GM23338 (cell line): Measurements from ENCODE around the gene GNPTAB. TPM values are rescaled to one million over a fixed set of nuclear protein-coding genes. Genes with fewer than 3 reads are reported as not detected.

ENCODE experiments used
- ATAC-seq: fragments of 200-7000 bp; cut with Tn5 transposase; 3 replicates; pipeline ENCODE4 v1.9.1; 2020
- DNase-seq: peaks from one replicate; pipeline ENCODE4 v3.0.0-alpha.2; 2015; ENCODE audit warnings: low spot score
- H2AFZ ChIP-seq: fragments of 200-600 bp; sonication (generic); 2 replicates; pipeline ENCODE4 v1.8.0; 2016; ENCODE audit warnings: antibody characterized with exemption, mild to moderate bottlenecking, moderate library complexity
- H3F3A ChIP-seq: fragments of 200-600 bp; sonication (generic); replicated peaks from 2 replicates; pipeline ENCODE4 v1.8.0; 2017; ENCODE audit warnings: antibody characterized with exemption, mixed run types, low read depth
- H3K27ac ChIP-seq: fragments of 200-600 bp; sonication (generic); 2 replicates; pipeline ENCODE4 v1.6.1; 2016; ENCODE audit warnings: low read depth
- H3K27me3 ChIP-seq: fragments of 200-600 bp; sonication (generic); 2 replicates; pipeline ENCODE4 v1.8.0; 2016; ENCODE audit warnings: mild to moderate bottlenecking, mixed run types, moderate library complexity; ENCODE audit not compliant: insufficient read depth
- H3K36me3 ChIP-seq: fragments of 200-600 bp; sonication (generic); 2 replicates; pipeline ENCODE4 v1.8.0; 2016; ENCODE audit warnings: mild to moderate bottlenecking; ENCODE audit not compliant: insufficient read depth
- H3K4me1 ChIP-seq: fragments of 200-600 bp; sonication (generic); 2 replicates; pipeline ENCODE4 v1.8.0; 2016; ENCODE audit warnings: mild to moderate bottlenecking, moderate library complexity; ENCODE audit not compliant: insufficient read depth
- H3K4me2 ChIP-seq: fragments of 200-600 bp; sonication (generic); 2 replicates; pipeline ENCODE4 v1.7.1; 2017; ENCODE audit warnings: mixed run types
- H3K4me3 ChIP-seq: fragments of 200-600 bp; sonication (generic); 2 replicates; pipeline ENCODE4 v1.6.1; 2016; ENCODE audit warnings: mixed run types
- H3K79me2 ChIP-seq: fragments of 200-600 bp; sonication (generic); replicated peaks from 2 replicates; pipeline ENCODE4 v1.8.0; 2017; ENCODE audit warnings: mild to moderate bottlenecking; ENCODE audit not compliant: insufficient read depth
- H3K9me2 ChIP-seq: fragments of 200-600 bp; sonication (generic); 2 replicates; pipeline ENCODE4 v1.8.0; 2017; ENCODE audit not compliant: insufficient read depth
- H4K20me1 ChIP-seq: fragments of 200-600 bp; sonication (generic); replicated peaks from 2 replicates; pipeline ENCODE4 v1.8.0; 2017; ENCODE audit warnings: mild to moderate bottlenecking; ENCODE audit not compliant: insufficient read depth
- H3K27ac Mint-ChIP-seq: 2 replicates; pipeline ENCODE4 v1.8.0; 2020; ENCODE audit warnings: inconsistent platforms, mild to moderate bottlenecking, moderate library complexity, mixed read lengths
- H3K27me3 Mint-ChIP-seq: 3 replicates; pipeline ENCODE4 v1.8.0; 2022; ENCODE audit warnings: low read depth, mild to moderate bottlenecking, moderate library complexity, mixed read lengths, inconsistent platforms; ENCODE audit not compliant: insufficient read depth, poor library complexity
- H3K36me3 Mint-ChIP-seq: 3 replicates; pipeline ENCODE4 v1.8.0; 2021; ENCODE audit warnings: low read depth, mild to moderate bottlenecking, inconsistent platforms, moderate library complexity, mixed read lengths
- H3K4me1 Mint-ChIP-seq: 3 replicates; pipeline ENCODE4 v1.8.0; 2020; ENCODE audit warnings: mild to moderate bottlenecking, inconsistent platforms, mixed read lengths
- H3K4me3 Mint-ChIP-seq: 3 replicates; pipeline ENCODE4 v1.8.0; 2021; ENCODE audit warnings: moderate library complexity, mild to moderate bottlenecking, inconsistent platforms, mixed read lengths
- H3K9me3 Mint-ChIP-seq: 3 replicates; pipeline ENCODE4 v1.8.0; 2020; ENCODE audit warnings: moderate library complexity, mild to moderate bottlenecking, inconsistent platforms, mixed read lengths
- ETS1 ChIP-seq: IDR thresholded peaks from 2 replicates; pipeline ENCODE4 v1.6.1; 2016; ENCODE audit warnings: antibody characterized with exemption
- EZH2 ChIP-seq: fragments of 200-600 bp; sonication (generic); IDR thresholded peaks from one replicate; pipeline ENCODE4 v1.8.0; 2017; ENCODE audit warnings: antibody characterized with exemption, mild to moderate bottlenecking, low read depth; ENCODE audit not compliant: unreplicated experiment
- JUNB ChIP-seq: IDR thresholded peaks from one replicate; pipeline ENCODE4 v1.6.1; 2016; ENCODE audit warnings: antibody characterized with exemption; ENCODE audit not compliant: unreplicated experiment
- NANOG ChIP-seq: IDR thresholded peaks from 2 replicates; pipeline ENCODE4 v1.6.1; 2016; ENCODE audit warnings: antibody characterized with exemption, borderline replicate concordance
- POLR2AphosphoS5 ChIP-seq: IDR thresholded peaks from 2 replicates; pipeline ENCODE4 v1.6.1; 2016; ENCODE audit warnings: antibody characterized with exemption, low read depth
- STAT1 ChIP-seq: IDR thresholded peaks from one replicate; pipeline ENCODE4 v1.6.1; 2016; ENCODE audit warnings: antibody characterized with exemption; ENCODE audit not compliant: unreplicated experiment
- ZNF114 ChIP-seq: fragments of 250-450 bp; sonication (Bioruptor Pico); IDR thresholded peaks from 2 replicates; pipeline ENCODE4 v1.5.0; 2020; ENCODE audit warnings: mild to moderate bottlenecking, moderate library complexity
- ZNF331 ChIP-seq: fragments of 250-450 bp; sonication (Bioruptor Pico); IDR thresholded peaks from 2 replicates; pipeline ENCODE4 v1.5.0; 2020; ENCODE audit warnings: low read depth, mild to moderate bottlenecking, moderate library complexity
- polyA plus RNA-seq: library from polyadenylated mRNA; unstranded; fragments of >200 nt; fragmentation: Nextera tagmentation; extraction: Ambion mirVana; gene quantifications from 2 replicates; pipeline ENCODE4 v1.2.1, GENCODE V29; 2016
- total RNA-seq: library from RNA; depleted of rRNA; stranded (reverse); fragments of >200 nt; shearing (Covaris generic); gene quantifications from 2 replicates; pipeline ENCODE4 v1.2.3, GENCODE V29; 2014
- TF ChIP-seq, protein P1 (sequence below): IDR thresholded peaks from one replicate; pipeline ENCODE4 v1.6.1; 2018; ENCODE audit warnings: antibody characterized with exemption; ENCODE audit not compliant: unreplicated experiment
- TF ChIP-seq, protein P2 (sequence below), 2 experiments: fragments of 200-600 bp in 1 of 2; sonication (generic) in 1 of 2; conservative IDR thresholded peaks; 2 replicates each; pipeline versions ENCODE4 v1.5.1 to v1.6.1; 2016 to 2017; ENCODE audit warnings: antibody characterized with exemption in 2 of 2, low read depth in 2 of 2, mild to moderate bottlenecking in 2 of 2, moderate library complexity in 1 of 2

The GNPTAB gene
- total and polyA plus RNA-seq, 2 experiments from 2014 or later: 23.6 to 58.3 TPM

DNA sequence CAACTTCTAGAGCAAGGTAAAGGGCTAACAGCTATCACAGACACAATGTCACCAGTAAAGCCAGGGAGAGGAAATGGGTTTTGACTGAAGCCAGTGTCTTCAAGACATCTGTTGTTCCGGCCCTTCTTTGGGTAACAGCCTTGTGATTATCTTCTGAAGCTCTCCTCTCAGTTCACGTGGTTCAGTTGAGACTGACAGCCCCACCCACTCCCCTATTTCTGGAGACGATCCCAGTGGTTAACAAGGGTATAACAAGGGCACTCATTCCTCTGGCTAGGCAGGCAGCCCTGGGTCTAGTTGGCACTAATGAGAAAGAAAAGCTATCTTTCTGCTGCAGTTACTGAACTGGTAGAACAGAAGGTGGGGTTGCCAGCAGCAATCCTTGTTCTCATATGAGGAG, 6.9 kb downstream of the GNPTAB start:
- peaks cover 57% of the 10 kb centered on the region for H3K4me1 ChIP-seq
- Mint-ChIP-seq H3K36me3 (peaks cover 12% of the 10 kb centered on the region), H3K27ac (peak overlapping the region; percentile 86), H3K27me3 (no peaks in the 10 kb centered on the region), H3K4me3 (no peak overlapping the region; the same call in 2 of the 3 replicates), H3K9me3 (peaks cover 6% of the 10 kb centered on the region), H3K4me1 (peaks cover 48% of the 10 kb centered on the region)
- TF ChIP-seq POLR2AphosphoS5 (no peak), ZNF331 (CRISPR knock-in tag) (no peak), NANOG (no peak), JUNB (no peak)
- TF ChIP-seq, protein P1, sequence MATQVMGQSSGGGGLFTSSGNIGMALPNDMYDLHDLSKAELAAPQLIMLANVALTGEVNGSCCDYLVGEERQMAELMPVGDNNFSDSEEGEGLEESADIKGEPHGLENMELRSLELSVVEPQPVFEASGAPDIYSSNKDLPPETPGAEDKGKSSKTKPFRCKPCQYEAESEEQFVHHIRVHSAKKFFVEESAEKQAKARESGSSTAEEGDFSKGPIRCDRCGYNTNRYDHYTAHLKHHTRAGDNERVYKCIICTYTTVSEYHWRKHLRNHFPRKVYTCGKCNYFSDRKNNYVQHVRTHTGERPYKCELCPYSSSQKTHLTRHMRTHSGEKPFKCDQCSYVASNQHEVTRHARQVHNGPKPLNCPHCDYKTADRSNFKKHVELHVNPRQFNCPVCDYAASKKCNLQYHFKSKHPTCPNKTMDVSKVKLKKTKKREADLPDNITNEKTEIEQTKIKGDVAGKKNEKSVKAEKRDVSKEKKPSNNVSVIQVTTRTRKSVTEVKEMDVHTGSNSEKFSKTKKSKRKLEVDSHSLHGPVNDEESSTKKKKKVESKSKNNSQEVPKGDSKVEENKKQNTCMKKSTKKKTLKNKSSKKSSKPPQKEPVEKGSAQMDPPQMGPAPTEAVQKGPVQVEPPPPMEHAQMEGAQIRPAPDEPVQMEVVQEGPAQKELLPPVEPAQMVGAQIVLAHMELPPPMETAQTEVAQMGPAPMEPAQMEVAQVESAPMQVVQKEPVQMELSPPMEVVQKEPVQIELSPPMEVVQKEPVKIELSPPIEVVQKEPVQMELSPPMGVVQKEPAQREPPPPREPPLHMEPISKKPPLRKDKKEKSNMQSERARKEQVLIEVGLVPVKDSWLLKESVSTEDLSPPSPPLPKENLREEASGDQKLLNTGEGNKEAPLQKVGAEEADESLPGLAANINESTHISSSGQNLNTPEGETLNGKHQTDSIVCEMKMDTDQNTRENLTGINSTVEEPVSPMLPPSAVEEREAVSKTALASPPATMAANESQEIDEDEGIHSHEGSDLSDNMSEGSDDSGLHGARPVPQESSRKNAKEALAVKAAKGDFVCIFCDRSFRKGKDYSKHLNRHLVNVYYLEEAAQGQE: no peak
- TF ChIP-seq, protein P2, sequence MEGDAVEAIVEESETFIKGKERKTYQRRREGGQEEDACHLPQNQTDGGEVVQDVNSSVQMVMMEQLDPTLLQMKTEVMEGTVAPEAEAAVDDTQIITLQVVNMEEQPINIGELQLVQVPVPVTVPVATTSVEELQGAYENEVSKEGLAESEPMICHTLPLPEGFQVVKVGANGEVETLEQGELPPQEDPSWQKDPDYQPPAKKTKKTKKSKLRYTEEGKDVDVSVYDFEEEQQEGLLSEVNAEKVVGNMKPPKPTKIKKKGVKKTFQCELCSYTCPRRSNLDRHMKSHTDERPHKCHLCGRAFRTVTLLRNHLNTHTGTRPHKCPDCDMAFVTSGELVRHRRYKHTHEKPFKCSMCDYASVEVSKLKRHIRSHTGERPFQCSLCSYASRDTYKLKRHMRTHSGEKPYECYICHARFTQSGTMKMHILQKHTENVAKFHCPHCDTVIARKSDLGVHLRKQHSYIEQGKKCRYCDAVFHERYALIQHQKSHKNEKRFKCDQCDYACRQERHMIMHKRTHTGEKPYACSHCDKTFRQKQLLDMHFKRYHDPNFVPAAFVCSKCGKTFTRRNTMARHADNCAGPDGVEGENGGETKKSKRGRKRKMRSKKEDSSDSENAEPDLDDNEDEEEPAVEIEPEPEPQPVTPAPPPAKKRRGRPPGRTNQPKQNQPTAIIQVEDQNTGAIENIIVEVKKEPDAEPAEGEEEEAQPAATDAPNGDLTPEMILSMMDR (conservative IDR thresholded peaks at IDR 0.05; ENCODE audit: low read depth in 2 of 2): peak in 1 of 2 experiments; percentile 46; a peak in 3 of 4 replicates
- H3K4me3 ChIP-seq: no peak overlapping the region
- H3K79me2 ChIP-seq: peaks cover 92% of the 10 kb centered on the region
- H3K27ac ChIP-seq: no peak overlapping the region
- no peak overlapping the region for H2AFZ ChIP-seq
- no peak overlapping the region for H3K4me2 ChIP-seq
- H3K27me3 ChIP-seq: no peaks in the 10 kb centered on the region
- no peaks in the 10 kb centered on the region for H3K9me2 ChIP-seq
- H4K20me1 ChIP-seq: no peaks in the 10 kb centered on the region
- H3F3A ChIP-seq: no peaks in the 10 kb centered on the region
- H3K36me3 ChIP-seq: peaks cover 6% of the 10 kb centered on the region; the same call in 1 of the 2 replicates
- ATAC-seq (peak; percentile 85), DNase-seq (peak; percentile 87)

DNA sequence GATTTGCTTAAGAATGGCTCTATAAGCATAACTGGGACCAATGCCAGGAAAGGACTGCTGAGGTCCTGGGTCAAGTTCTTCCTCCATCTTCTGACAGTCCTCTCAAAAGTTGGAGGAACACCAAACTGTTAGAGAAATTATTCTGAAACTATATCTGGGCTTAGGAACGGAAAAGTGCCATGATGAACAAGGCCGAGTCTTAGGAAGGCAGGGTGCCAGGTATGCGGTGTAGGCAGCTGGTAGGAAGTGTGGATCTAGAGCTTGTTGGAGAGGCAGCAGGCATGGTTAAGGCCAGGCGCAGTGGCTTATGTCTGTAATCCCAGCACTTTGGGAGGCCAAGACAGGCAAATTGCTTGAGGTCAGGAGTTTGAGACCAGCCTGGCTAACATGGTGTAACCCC, 7.7 kb downstream of the GNPTAB start:
- H3K27me3 Mint-ChIP-seq: no peaks in the 10 kb centered on the region
- H4K20me1 ChIP-seq: no peaks in the 10 kb centered on the region
- DNase-seq (no peak), ATAC-seq (peak; percentile 10; the same call in 1 of the 3 replicates)
- H3K36me3 Mint-ChIP-seq: peaks cover 21% of the 10 kb centered on the region
- H3K4me3 ChIP-seq: no peak overlapping the region
- peaks cover 92% of the 10 kb centered on the region for H3K79me2 ChIP-seq
- peaks cover 55% of the 10 kb centered on the region for H3K4me1 ChIP-seq
- H2AFZ ChIP-seq: no peak overlapping the region
- no peaks in the 10 kb centered on the region for H3K27me3 ChIP-seq
- H3K36me3 ChIP-seq: peaks cover 10% of the 10 kb centered on the region; the same call in 1 of the 2 replicates
- H3K9me3 Mint-ChIP-seq: peaks cover 12% of the 10 kb centered on the region
- H3K4me3 Mint-ChIP-seq: no peak overlapping the region; the same call in 2 of the 3 replicates
- no peaks in the 10 kb centered on the region for H3F3A ChIP-seq
- peak overlapping the region; percentile 84 for H3K27ac ChIP-seq
- peak overlapping the region; percentile 56 for H3K4me2 ChIP-seq
- no peaks in the 10 kb centered on the region for H3K9me2 ChIP-seq
- no peak overlapping the region; the same call in 1 of the 2 replicates for H3K27ac Mint-ChIP-seq
- peaks cover 48% of the 10 kb centered on the region for H3K4me1 Mint-ChIP-seq
- TF ChIP-seq STAT1 (no peak), NANOG (no peak), ETS1 (no peak), EZH2 (no peak), ZNF114 (CRISPR knock-in tag) (no peak)
- TF ChIP-seq, protein P2 (conservative IDR thresholded peaks at IDR 0.05; ENCODE audit: low read depth in 2 of 2): no peak
- TF ChIP-seq, protein P1: no peak
